Effector memory CD8-positive, alpha-beta T cell (primary cell): ENCODE results near the gene ACOXL.
A peak's percentile ranks its signal among the peaks of the same experiment; 100 is the strongest.

Experiments used
- ATAC-seq: fragments of 150-1000 bp; cut with Tn5 transposase; replicated peaks from 2 replicates; pipeline ENCODE4 v1.10.0; 2021; ENCODE audit warnings: mild to moderate bottlenecking, moderate library complexity
- DNase-seq, 3 experiments: peaks; one replicate each; pipeline ENCODE4 v3.0.0; 2021
- H3K27ac Mint-ChIP-seq, 2 donors: one replicate each; pipeline ENCODE4 v1.8.0; 2022; ENCODE audit warnings: mild to moderate bottlenecking in 2 of 2, mixed read lengths in 2 of 2, moderate library complexity in 2 of 2
- H3K27me3 Mint-ChIP-seq, 2 donors: one replicate each; pipeline ENCODE4 v1.8.0; 2022; ENCODE audit warnings: mixed read lengths in 2 of 2
- H3K36me3 Mint-ChIP-seq: one replicate; pipeline ENCODE4 v1.8.0; 2022; ENCODE audit warnings: mild to moderate bottlenecking, moderate library complexity, mixed read lengths; ENCODE audit not compliant: insufficient read depth
- H3K4me1 Mint-ChIP-seq, 2 donors: one replicate each; pipeline ENCODE4 v1.8.0; 2022; ENCODE audit warnings: low read depth in 2 of 2, mixed read lengths in 2 of 2
- H3K4me3 Mint-ChIP-seq, 2 donors: one replicate each; pipeline ENCODE4 v1.8.0; 2022; ENCODE audit warnings: mild to moderate bottlenecking in 2 of 2, mixed read lengths in 2 of 2, moderate library complexity in 2 of 2
- H3K9me3 Mint-ChIP-seq, 2 donors: one replicate each; pipeline ENCODE4 v1.8.0; 2022; ENCODE audit warnings: mixed read lengths in 2 of 2

ACOXL gene

DNA sequence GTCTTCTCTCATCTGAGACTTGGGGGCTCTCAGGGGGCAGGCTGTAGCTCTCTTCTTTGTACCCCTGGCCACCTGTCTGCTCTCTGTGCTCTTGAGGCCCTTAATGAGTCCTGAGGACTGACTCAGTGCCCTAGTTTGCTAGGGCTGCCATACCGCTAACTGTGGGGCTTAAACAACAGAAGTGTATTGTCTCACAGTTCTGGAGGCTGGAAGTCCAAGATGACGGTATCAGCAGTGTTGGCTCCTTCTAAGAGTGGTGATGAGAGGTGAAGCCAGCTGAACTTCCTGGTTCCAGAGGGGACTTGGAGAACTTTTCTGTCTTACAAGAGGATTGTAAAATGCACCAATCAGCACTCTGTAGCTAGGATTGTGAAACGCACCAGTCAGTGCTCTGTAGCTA is 67.0 kb downstream of the ACOXL start:
- H3K4me3 Mint-ChIP-seq = no peak overlapping the region
- H3K9me3 Mint-ChIP-seq = peaks cover 0 to 1% of the 10 kb centered on the region in 2 donors
- no peak for ATAC-seq
- no peaks in the 10 kb centered on the region for H3K36me3 Mint-ChIP-seq
- peaks cover 67 to 75% of the 10 kb centered on the region in 2 donors for H3K27me3 Mint-ChIP-seq
- H3K4me1 Mint-ChIP-seq = peaks cover 0 to 1% of the 10 kb centered on the region in 2 donors
- DNase-seq = no peak
- H3K27ac Mint-ChIP-seq = no peak overlapping the region

DNA sequence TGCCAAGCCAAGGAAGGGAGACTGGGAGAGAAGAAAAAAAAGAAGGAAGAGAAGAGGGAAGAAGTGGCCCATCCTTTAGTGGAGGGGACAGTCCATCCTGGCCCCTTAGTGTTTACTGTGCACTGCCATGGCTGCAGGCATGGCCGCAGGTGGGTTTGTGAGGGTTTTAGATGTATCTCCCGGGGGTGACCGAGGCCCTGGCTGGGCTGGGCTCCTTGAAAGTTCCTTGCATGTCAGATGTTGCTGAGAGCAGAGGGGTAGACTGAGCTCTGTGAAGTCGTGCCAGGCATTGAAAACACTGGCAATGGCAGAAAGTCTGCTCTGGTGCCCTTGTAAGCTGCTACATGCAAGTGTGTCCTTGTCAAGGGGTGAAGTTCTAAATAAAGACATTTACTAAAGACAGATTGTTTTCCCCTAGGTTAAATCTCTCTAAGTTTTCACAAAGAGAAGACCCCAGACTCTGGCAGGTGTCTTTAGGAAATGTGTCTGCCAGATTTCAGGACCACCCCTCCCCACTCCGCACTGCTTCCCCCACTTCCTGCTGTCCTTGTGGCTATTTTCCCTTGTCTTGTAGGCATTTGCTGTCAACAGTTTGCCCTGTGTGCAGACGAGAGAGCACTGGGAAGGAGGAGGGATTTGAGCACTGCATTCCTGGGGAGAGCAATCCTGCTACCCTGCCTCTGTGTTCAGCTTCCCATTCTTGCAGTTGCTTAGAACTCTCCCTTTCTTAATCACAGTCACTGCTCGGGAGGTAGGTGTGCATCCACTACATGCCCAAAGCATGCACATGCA is 68.4 kb downstream of the ACOXL start:
- H3K27me3 Mint-ChIP-seq = peaks cover 59 to 68% of the 10 kb centered on the region in 2 donors

DNA sequence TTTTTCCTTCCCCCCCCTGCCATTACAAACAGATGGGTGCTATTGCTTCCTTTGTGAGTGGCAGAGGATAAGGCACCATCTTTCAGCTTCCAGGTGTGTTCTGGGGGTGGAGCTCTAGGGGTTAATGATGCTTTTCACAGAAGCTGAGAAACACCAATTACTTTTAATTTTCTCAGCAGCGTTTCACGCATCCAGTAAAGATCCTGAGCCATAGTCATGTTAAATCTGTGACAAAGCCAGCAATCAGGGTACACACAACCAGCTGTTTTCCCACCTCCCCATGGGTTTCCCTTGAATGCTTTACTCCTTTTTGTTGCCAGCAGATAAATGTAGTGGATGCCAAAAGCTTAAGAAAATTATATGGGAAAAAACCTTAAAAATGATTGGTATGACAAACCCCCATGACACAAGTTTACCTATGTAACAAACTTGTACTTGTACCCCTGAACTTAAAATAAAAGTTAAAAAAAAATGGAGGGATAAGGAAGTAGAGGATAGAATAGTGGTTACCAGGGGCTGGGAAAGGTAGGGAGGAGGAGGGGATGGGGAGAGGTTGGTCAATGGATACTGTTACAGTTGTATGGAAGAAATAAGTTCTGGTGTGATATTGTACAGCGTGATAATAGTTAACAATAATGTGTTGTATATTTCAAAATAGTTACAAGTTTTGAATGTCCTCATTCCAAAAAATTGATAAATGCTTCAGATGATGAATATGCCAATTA is 70.0 kb downstream of the ACOXL start:
- H3K27ac Mint-ChIP-seq = no peak overlapping the region
- peaks cover 5% of the 10 kb centered on the region for H3K36me3 Mint-ChIP-seq
- no peak for DNase-seq
- H3K4me1 Mint-ChIP-seq = peaks cover 7 to 22% of the 10 kb centered on the region in 2 donors
- H3K27me3 Mint-ChIP-seq = peaks cover 45 to 60% of the 10 kb centered on the region in 2 donors
- no peak for ATAC-seq
- H3K4me3 Mint-ChIP-seq = no peak overlapping the region
- peaks cover 0 to 4% of the 10 kb centered on the region in 2 donors for H3K9me3 Mint-ChIP-seq

More for the DNA sequence above, 68.4 kb downstream of the ACOXL start:
- ATAC-seq (no peak), DNase-seq (no peak)
- H3K4me1 Mint-ChIP-seq = peaks cover 7 to 15% of the 10 kb centered on the region in 2 donors
- no peak overlapping the region for H3K4me3 Mint-ChIP-seq
- H3K27ac Mint-ChIP-seq = no peak overlapping the region
- H3K36me3 Mint-ChIP-seq = no peaks in the 10 kb centered on the region
- H3K9me3 Mint-ChIP-seq = peaks cover 0 to 4% of the 10 kb centered on the region in 2 donors

DNA sequence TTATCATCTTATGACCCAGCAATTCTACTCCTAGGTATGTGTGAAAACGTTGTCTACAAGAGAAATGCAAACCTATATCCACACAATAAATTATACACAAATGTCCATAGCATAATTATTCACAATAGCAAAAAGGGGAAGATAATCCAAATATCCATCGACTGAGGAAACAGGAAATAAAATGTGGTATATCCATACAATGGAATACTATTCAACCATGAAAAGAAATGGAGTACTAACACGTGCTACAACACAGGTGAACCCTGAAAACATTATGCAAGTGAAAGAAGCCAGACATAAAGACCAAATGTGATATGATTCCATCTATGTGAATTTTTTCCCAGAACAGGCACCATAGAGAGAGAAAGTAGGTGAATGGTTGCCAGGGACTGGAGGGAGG is 72.1 kb downstream of the ACOXL start:
- peaks cover 26 to 42% of the 10 kb centered on the region in 2 donors for H3K27me3 Mint-ChIP-seq
- no peak for DNase-seq
- peaks cover 5% of the 10 kb centered on the region for H3K36me3 Mint-ChIP-seq
- ATAC-seq = no peak
- peak overlapping the region in 1 of 2 donors; percentile 60 for H3K4me3 Mint-ChIP-seq
- peaks cover 7 to 22% of the 10 kb centered on the region in 2 donors for H3K4me1 Mint-ChIP-seq
- H3K27ac Mint-ChIP-seq = peak overlapping the region in 1 of 2 donors; percentile 76
- peaks cover 0 to 4% of the 10 kb centered on the region in 2 donors for H3K9me3 Mint-ChIP-seq

DNA sequence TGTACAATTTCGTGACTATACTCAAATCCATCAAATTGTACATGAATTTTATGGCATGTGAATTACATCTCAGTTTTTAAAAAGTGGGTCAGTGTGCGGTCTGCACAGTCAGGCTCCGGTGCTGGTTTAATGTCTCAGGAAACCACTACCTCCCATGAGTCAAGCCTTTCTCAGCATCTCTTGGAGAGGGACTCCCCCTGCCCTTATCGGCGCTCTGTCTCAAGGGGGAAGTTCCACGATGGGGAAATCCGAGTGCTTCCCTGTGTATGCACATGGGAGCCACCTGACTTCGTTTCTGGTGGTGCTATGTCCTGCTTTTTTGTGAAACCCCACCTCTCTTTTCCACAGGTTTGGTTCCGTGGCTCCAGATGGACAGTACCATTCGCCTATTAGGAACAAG is 72.5 kb downstream of the ACOXL start:
- peak; percentile 25 to 65 (median 60) for DNase-seq
- Mint-ChIP-seq H3K36me3 (peaks cover 5% of the 10 kb centered on the region), H3K27me3 (peaks cover 22 to 37% of the 10 kb centered on the region in 2 donors), H3K27ac (peak overlapping the region in 1 of 2 donors; percentile 76), H3K9me3 (peaks cover 0 to 4% of the 10 kb centered on the region in 2 donors), H3K4me1 (peaks cover 7 to 22% of the 10 kb centered on the region in 2 donors), H3K4me3 (peak overlapping the region in 1 of 2 donors; percentile 60)
- ATAC-seq = peak; percentile 98

DNA sequence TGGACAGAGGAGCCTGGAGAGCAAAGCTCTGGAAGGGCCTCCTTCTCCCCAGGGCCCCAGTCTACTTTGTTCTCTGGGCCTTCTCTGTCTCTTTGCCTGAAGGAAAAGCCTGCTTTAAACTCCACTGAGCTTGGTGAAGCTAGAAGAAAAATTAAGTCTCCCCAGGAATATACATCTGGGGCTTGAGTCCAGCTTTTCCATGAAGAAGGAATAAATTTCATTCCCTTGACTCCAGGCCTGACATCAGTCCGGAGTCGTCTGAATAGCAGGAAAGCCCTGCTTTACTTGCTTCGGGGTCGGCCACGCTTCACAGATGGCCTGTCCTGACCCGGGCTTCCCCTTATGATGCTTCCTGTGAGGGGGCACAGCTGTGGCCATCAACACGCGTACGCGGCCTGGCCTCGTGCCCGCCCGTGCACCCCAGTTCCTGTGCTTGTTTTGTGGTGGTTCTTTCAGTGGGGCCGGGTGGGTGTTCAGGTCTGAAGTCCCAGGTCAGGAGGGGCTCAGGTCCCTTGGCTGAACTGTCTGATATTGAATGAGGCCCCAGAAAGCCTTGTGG is 73.6 kb downstream of the ACOXL start:
- Mint-ChIP-seq H3K4me1 (peaks cover 7 to 22% of the 10 kb centered on the region in 2 donors), H3K9me3 (peaks cover 0 to 4% of the 10 kb centered on the region in 2 donors), H3K36me3 (peaks cover 5% of the 10 kb centered on the region), H3K27ac (peak overlapping the region in 1 of 2 donors; percentile 76), H3K27me3 (peaks cover 14 to 26% of the 10 kb centered on the region in 2 donors), H3K4me3 (no peak overlapping the region)
- ATAC-seq = peak; percentile 24
- DNase-seq = peak in 1 of 3 experiments; percentile 11

DNA sequence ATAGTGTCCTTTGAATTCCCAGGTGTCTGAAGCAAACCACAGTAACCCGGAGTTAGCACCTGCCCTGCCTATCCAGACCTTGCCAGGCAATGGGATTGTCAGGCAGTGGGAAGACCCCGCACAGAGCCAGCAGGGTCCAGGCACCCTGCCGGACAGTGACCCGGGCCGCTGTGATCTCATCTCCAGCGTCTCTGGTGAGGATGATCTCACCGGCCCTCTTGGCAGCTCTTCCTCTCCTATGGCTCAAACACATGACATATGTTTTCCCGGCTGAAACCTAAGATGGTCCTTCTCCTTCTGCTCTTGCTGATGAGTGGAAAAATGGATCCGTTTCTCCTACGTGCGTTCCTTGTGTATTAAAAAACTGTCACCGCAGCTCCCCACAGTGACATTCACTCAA is 75.1 kb downstream of the ACOXL start:
- Mint-ChIP-seq H3K27ac (no peak overlapping the region), H3K36me3 (peaks cover 5% of the 10 kb centered on the region), H3K4me3 (no peak overlapping the region), H3K9me3 (peaks cover 0 to 4% of the 10 kb centered on the region in 2 donors), H3K4me1 (peaks cover 9 to 24% of the 10 kb centered on the region in 2 donors), H3K27me3 (peaks cover 10 to 19% of the 10 kb centered on the region in 2 donors)
- ATAC-seq = no peak
- DNase-seq = no peak

DNA sequence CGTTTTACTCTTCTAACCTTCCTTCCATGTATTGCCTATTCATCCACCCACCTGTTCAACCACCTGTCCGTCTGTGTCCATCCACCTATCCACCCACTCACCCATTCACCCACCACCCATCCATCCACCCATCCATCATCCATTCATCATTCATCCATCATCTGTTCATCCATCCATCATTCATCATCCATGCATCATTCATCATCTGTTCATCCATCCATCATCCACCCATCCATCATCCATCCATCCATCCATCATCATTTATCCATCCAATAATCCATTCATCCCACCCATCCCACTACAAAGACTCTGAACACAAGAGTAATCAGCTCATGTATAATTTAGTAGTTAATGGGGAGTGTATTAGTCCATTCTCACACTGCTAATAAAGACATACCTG is 78.0 kb downstream of the ACOXL start:
- Mint-ChIP-seq H3K27me3 (peaks cover 0 to 7% of the 10 kb centered on the region in 2 donors), H3K4me1 (peaks cover 3 to 12% of the 10 kb centered on the region in 2 donors)

DNA sequence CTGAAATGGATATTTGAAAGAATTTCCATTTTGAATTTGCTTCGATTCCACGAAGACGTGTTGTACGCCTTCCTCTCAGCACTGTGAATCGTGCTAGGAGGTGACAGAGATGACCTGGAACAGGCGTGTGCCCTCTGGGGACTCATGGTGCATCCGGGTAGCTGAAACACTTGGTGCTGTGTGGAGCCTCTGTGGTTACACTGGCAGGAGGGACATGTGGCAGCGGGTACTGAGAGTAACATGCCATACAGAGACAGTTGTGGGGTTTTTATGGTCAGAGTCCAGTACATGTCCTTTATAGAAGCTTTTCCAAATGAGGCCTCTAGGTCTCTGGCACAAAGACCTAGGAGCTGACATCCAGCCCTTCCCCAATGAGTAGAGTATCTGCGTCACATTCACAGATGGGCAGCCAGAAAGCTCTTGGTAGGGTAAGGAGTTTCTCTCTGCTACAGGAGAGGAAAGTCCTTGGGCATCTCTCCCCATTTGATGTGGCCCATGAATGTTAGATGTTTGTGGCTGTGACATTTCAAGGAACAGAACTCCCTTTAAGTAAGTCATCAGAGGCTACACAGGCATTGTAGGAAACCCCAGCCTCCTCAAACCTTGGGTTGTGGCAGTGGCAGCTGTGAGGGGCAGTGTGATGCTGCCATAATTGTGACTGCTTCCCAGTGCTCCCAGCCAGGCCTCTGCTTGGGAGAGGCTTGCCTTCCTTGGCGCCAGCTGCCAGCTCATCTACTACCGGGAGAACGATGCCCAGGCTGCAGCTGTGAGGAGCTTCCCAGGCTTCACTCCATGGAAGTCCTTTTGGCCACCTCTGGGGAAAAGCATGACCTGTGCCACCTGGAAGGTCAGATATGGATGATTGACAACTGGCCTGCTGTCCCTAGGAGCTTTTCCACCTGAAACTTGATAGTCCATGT is 80.6 kb downstream of the ACOXL start:
- H3K27me3 Mint-ChIP-seq = no peaks in the 10 kb centered on the region
- no peaks in the 10 kb centered on the region for H3K36me3 Mint-ChIP-seq
- H3K4me3 Mint-ChIP-seq = no peak overlapping the region
- DNase-seq (no peak), ATAC-seq (no peak)
- no peaks in the 10 kb centered on the region for H3K9me3 Mint-ChIP-seq
- peaks cover 2 to 3% of the 10 kb centered on the region in 2 donors for H3K4me1 Mint-ChIP-seq
- peak overlapping the region in 1 of 2 donors; percentile 35 for H3K27ac Mint-ChIP-seq

More for the DNA sequence above, 78.0 kb downstream of the ACOXL start:
- H3K4me3 Mint-ChIP-seq = no peak overlapping the region
- DNase-seq (no peak), ATAC-seq (no peak)
- H3K36me3 Mint-ChIP-seq = peaks cover 5% of the 10 kb centered on the region
- H3K9me3 Mint-ChIP-seq = no peaks in the 10 kb centered on the region
- no peak overlapping the region for H3K27ac Mint-ChIP-seq

DNA sequence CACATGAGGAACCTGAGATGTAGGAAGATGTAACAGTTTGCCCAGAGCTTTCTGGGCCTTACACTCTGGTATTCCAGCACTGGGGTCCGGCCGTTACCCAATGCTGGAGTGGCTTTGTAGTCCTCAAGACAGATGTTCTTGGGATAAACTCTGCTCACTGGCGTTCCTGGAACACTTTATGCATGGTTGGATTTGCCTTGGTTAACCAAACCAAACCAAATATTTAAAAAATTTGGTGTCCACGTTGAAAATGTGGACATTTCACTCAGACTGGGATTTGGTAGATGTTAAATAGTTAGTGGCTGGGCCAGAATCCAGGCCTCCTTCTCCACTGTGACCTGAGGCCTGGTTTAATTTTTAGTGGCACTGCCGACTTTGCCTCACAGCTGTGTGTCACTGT is 81.5 kb downstream of the ACOXL start:
- Mint-ChIP-seq H3K27me3 (peaks cover 0 to 1% of the 10 kb centered on the region in 2 donors), H3K36me3 (no peaks in the 10 kb centered on the region), H3K4me3 (no peak overlapping the region), H3K4me1 (peaks cover 4 to 5% of the 10 kb centered on the region in 2 donors), H3K27ac (no peak overlapping the region), H3K9me3 (no peaks in the 10 kb centered on the region)
- ATAC-seq (no peak), DNase-seq (no peak)

DNA sequence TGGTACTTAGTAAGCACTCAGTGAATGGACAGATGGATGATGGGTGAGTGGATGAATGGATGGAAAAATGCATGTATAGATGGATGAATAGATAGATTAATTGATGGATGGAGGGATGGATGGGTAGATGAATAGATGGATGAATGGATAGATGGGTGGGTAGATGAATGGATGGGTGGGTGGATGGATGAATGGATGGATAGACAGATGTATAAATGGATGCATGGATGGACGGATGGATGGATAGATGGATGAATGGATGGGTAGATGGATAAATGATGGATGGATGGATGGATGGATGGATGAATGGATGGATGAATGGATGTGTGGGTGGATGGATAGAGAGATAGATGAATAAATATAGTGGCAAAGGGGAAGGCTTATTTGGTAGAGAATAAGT is 83.6 kb downstream of the ACOXL start:
- no peaks in the 10 kb centered on the region for H3K9me3 Mint-ChIP-seq
- H3K4me1 Mint-ChIP-seq = peaks cover 20 to 21% of the 10 kb centered on the region in 2 donors
- DNase-seq (no peak), ATAC-seq (no peak)
- no peak overlapping the region for H3K4me3 Mint-ChIP-seq
- H3K27me3 Mint-ChIP-seq = peaks cover 0 to 14% of the 10 kb centered on the region in 2 donors
- H3K36me3 Mint-ChIP-seq = no peaks in the 10 kb centered on the region
- no peak overlapping the region for H3K27ac Mint-ChIP-seq

DNA sequence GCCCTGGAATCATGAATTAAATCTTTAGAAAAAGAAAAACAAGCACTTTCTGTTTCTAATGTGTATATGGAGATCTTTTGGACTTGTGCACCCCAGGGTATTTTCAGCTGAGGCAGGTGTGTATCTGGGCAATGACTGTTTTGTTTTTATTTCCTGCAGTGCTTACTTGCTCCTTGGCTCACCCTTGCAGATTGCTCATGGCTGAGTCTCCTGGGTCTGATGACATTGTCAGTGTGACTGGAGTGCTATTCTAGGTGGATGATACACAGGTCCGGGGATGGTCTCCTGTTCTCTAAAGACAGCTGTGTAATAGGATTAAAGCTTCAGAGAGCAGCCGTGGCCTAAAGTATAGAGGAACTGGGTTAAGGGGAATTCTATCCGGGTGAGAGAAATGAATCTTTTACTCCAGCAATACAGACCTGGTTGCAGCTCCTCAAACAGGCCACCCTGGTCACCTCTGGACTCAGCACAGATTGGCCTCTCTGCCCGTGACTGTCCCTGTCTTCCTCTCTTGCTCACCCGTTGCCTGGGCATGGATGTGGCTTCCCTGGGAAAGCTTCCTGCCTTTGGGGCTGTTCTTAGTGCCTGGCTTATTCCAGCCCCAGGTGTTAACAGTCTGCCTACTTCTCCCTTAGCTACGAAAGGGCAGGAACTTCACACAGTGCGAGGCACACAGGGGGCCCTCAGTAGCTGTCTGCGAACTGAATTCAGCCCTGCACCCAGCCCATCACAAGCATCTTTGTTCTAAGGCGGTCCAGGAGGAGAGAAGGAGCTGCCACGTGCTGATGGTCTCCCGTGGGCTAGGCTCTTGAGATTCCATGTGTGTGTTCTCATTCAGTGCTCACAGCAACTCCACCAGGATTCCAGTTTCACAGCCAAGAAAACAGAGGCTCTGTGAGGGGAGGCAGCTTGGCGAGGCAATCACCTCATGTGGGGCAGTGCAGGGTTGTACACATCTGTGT is 84.3 kb downstream of the ACOXL start:
- ATAC-seq (no peak), DNase-seq (no peak)
- Mint-ChIP-seq H3K36me3 (no peaks in the 10 kb centered on the region), H3K4me3 (no peak overlapping the region), H3K27me3 (peaks cover 0 to 14% of the 10 kb centered on the region in 2 donors), H3K27ac (no peak overlapping the region), H3K9me3 (no peaks in the 10 kb centered on the region), H3K4me1 (peaks cover 20 to 24% of the 10 kb centered on the region in 2 donors)
